Activated naive CD8-positive, alpha-beta T cell (primary cell): ENCODE measurements around the gene IGFBP6.
"Not testable (repeated sequence)": the region's sequence is repeated elsewhere in the genome, so short reads cannot be mapped to it uniquely, and the experiment has no call there.

Source experiments
- H3K27ac Mint-ChIP-seq: one replicate; pipeline ENCODE4 v1.8.0; 2021; ENCODE audit warnings: mixed read lengths
- H3K27me3 Mint-ChIP-seq: one replicate; pipeline ENCODE4 v1.8.0; 2021; ENCODE audit warnings: mixed read lengths
- H3K36me3 Mint-ChIP-seq: one replicate; pipeline ENCODE4 v1.8.0; 2021; ENCODE audit warnings: mixed read lengths
- H3K4me1 Mint-ChIP-seq: one replicate; pipeline ENCODE4 v1.8.0; 2021; ENCODE audit warnings: low read depth, mixed read lengths
- H3K4me3 Mint-ChIP-seq: one replicate; pipeline ENCODE4 v1.8.0; 2021; ENCODE audit warnings: mild to moderate bottlenecking, mixed read lengths
- H3K9me3 Mint-ChIP-seq: one replicate; pipeline ENCODE4 v1.8.0; 2021; ENCODE audit warnings: low read depth, mixed read lengths

Gene IGFBP6

GRCh38 chr12:53112431-53112830, 15.0 kb downstream of the IGFBP6 start:
- not testable (repeated sequence) for H3K9me3 Mint-ChIP-seq, H3K27me3 Mint-ChIP-seq, H3K4me1 Mint-ChIP-seq, H3K27ac Mint-ChIP-seq, H3K4me3 Mint-ChIP-seq, H3K36me3 Mint-ChIP-seq

- H3K4me1 Mint-ChIP-seq = no peaks in the 10 kb centered on the region
- no peak overlapping the region for H3K27ac Mint-ChIP-seq
- no peaks in the 10 kb centered on the region for H3K9me3 Mint-ChIP-seq
- no peaks in the 10 kb centered on the region for H3K36me3 Mint-ChIP-seq
- H3K27me3 Mint-ChIP-seq = no peaks in the 10 kb centered on the region
- no peak overlapping the region for H3K4me3 Mint-ChIP-seq
Observed at GRCh38 chr12:53113136-53113705, 15.8 kb downstream of the IGFBP6 start.

- Mint-ChIP-seq H3K4me3 (no peak overlapping the region), H3K27ac (no peak overlapping the region), H3K9me3 (no peaks in the 10 kb centered on the region), H3K4me1 (no peaks in the 10 kb centered on the region), H3K36me3 (no peaks in the 10 kb centered on the region), H3K27me3 (no peaks in the 10 kb centered on the region)
Observed at GRCh38 chr12:53113951-53114350, 16.5 kb downstream of the IGFBP6 start.

DNA sequence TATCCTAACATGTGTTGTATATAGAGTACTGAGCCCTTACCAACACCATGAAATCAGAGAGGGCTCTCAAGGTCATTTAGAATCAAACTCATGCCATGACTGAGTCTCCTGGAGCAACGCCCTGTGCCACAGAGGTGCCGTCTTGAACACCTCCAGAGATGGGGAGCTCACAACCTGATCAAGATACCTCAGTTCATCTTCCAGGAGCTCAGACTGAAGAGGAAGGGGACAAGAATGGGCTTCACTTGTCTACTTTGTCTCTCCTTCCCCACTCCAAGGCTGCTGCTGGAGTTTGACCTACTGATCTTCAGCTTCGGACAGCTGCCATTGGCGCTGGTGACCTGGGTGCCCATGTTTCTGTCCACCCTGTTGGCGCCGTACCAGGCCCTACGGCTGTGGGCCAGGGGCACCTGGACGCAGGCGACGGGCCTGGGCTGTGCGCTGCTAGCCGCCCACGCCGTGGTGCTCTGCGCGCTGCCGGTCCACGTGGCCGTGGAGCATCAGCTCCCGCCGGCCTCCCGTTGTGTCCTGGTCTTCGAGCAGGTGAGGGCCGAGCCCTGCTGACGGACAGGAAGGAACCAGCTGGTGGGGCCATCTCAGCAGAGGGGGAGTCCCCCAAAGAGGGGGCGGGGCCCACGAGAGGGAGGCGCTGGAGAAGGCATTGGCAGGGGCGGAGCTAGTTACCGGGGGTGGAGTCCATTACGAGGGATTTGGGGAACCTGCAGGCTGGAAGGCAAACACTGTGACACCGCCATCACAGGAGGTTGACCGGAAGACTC, 17.8 kb downstream of the IGFBP6 start:
- Mint-ChIP-seq H3K27ac (no peak overlapping the region), H3K9me3 (no peaks in the 10 kb centered on the region), H3K27me3 (no peaks in the 10 kb centered on the region), H3K4me3 (no peak overlapping the region), H3K36me3 (no peaks in the 10 kb centered on the region), H3K4me1 (no peaks in the 10 kb centered on the region)

DNA sequence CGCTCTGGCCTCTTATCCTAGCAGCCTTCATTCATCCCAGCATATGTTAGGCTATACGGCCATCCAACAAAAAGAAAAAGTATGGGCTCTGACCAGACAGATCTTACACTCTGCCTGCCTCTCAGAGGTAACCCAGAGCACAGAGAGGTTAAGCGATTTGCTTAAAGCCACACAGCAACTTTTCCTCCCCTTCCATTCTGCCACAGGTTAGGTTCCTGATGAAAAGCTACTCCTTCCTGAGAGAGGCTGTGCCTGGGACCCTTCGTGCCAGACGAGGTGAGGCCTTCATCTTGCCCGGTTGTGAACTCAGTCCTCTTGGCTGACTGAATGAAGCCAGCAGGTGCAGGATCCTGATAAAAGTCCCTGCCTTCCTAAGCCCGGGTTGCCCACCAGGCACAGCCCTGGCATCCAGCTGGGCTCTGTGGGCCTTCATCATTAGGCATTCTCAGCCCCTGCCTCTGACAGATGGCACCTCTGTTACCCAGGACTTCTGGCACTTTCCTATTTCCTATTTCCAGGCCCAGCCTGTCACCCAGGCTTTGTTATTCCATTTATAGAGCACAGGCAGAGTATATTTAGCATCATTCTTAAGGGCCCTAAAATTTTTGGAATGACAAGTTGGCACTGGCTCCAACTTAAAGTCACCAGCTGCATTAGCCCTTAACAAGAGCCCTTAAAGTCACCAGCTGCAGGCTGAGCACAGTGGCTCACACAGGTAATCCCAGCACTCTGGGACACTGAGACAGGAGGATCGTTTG, 18.6 kb downstream of the IGFBP6 start:
- Mint-ChIP-seq H3K4me3 (no peak overlapping the region), H3K9me3 (no peaks in the 10 kb centered on the region), H3K36me3 (no peaks in the 10 kb centered on the region), H3K4me1 (no peaks in the 10 kb centered on the region), H3K27ac (no peak overlapping the region), H3K27me3 (no peaks in the 10 kb centered on the region)

DNA sequence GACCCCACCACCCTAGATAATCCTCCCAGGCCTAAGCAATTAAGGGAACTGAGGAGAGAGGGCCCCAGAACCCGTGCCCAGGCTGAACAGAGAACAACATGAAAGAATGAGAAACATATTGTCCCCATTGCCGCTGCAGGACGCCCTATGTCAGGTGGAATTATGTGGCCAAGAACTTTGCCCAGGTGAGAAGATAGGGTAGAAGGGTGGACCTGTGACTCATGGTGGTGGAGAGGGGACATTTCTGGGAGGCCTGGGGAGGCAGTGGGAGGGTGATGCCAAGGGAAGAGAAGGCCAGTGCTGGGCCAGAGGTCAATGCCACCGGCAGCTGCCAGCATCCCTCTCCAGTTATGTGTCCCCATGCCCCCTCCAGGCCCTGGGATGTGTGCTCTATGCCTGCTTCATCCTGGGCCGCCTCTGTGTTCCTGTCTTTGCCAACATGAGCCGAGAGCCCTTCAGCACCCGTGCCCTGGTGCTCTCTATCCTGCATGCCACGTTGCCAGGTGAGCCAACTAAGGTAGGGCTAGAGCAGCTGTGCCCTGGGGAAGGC, 21.4 kb downstream of the IGFBP6 start:
- H3K27ac Mint-ChIP-seq = no peak overlapping the region
- no peak overlapping the region for H3K4me3 Mint-ChIP-seq
- H3K4me1 Mint-ChIP-seq = no peaks in the 10 kb centered on the region
- no peaks in the 10 kb centered on the region for H3K27me3 Mint-ChIP-seq
- no peaks in the 10 kb centered on the region for H3K36me3 Mint-ChIP-seq
- H3K9me3 Mint-ChIP-seq = no peaks in the 10 kb centered on the region

DNA sequence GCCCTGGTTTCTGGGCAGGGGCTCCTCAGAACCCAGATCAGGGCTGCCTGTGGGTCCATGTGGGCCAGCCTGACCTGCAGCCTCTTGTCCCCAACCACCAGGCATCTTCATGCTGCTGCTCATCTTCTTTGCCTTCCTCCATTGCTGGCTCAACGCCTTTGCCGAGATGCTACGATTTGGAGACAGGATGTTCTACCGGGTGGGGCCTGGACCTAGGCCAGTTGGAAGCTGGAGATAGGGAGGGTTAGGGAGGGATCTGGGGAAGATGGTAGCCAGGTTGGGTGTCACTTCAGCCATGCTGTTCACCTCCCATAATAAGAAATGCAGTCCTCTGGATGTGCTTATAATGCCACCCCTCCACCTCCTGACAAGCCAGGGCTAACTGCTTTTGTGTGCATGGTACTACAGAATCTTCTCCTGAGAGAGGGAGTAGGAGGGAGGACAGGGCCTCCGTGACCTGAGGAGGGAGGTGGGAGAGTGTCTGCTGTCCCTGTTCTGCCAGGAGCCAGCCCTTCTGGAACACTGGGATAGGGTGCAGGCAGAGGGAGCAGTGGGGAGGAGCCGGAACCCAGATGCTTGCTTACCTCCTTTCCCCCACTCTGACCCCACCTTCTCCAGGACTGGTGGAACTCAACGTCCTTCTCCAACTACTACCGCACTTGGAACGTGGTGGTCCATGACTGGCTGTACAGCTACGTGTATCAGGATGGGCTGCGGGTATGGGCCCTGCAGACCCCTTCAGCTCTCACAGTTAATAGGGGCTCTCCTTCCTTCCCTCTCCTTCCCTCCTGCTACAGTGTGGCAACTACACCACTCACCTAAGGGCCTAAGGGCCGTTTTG, 23.4 kb downstream of the IGFBP6 start:
- H3K4me1 Mint-ChIP-seq = no peaks in the 10 kb centered on the region
- H3K36me3 Mint-ChIP-seq = no peaks in the 10 kb centered on the region
- H3K4me3 Mint-ChIP-seq = no peak overlapping the region
- no peaks in the 10 kb centered on the region for H3K9me3 Mint-ChIP-seq
- H3K27ac Mint-ChIP-seq = no peak overlapping the region
- no peaks in the 10 kb centered on the region for H3K27me3 Mint-ChIP-seq

- no peaks in the 10 kb centered on the region for H3K9me3 Mint-ChIP-seq
- no peaks in the 10 kb centered on the region for H3K27me3 Mint-ChIP-seq
- H3K4me1 Mint-ChIP-seq = no peaks in the 10 kb centered on the region
- no peak overlapping the region for H3K27ac Mint-ChIP-seq
- no peak overlapping the region for H3K4me3 Mint-ChIP-seq
- H3K36me3 Mint-ChIP-seq = no peaks in the 10 kb centered on the region
Observed at GRCh38 chr12:53122961-53123468, 25.5 kb downstream of the IGFBP6 start.

- Mint-ChIP-seq H3K27me3 (no peaks in the 10 kb centered on the region), H3K36me3 (no peaks in the 10 kb centered on the region), H3K9me3 (no peaks in the 10 kb centered on the region), H3K4me3 (no peak overlapping the region), H3K4me1 (no peaks in the 10 kb centered on the region), H3K27ac (no peak overlapping the region)
Observed at GRCh38 chr12:53123578-53124351, 26.3 kb downstream of the IGFBP6 start.

DNA sequence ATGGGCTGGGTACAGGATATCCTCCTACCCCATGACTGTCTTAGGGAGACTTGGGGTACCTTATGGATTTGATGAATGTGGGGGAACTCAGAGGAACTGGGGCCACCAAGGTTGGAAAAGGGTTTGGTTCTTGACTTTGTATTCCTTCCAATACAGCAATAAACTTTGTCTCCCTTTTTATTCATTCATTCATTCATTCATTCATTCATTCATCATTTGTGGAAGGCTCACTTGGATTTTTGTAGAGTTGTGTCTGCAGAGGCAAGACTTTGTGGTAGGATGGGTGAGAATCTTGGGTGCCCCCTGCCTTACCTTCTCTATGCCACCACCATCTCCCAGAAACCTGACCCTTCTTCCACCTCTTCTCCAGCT, 26.9 kb downstream of the IGFBP6 start:
- no peak overlapping the region for H3K27ac Mint-ChIP-seq
- no peaks in the 10 kb centered on the region for H3K4me1 Mint-ChIP-seq

GRCh38 chr12:53127169-53127568, 29.7 kb downstream of the IGFBP6 start:
- no peak overlapping the region for H3K4me3 Mint-ChIP-seq
- H3K27ac Mint-ChIP-seq = no peak overlapping the region
- no peaks in the 10 kb centered on the region for H3K36me3 Mint-ChIP-seq
- H3K9me3 Mint-ChIP-seq = no peaks in the 10 kb centered on the region
- H3K27me3 Mint-ChIP-seq = no peaks in the 10 kb centered on the region
- H3K4me1 Mint-ChIP-seq = no peaks in the 10 kb centered on the region

More for the DNA sequence above, 26.9 kb downstream of the IGFBP6 start:
- Mint-ChIP-seq H3K4me3 (no peak overlapping the region), H3K9me3 (no peaks in the 10 kb centered on the region), H3K27me3 (no peaks in the 10 kb centered on the region), H3K36me3 (no peaks in the 10 kb centered on the region)

- Mint-ChIP-seq H3K4me1 (no peaks in the 10 kb centered on the region), H3K27ac (no peak overlapping the region), H3K27me3 (no peaks in the 10 kb centered on the region)
Observed at GRCh38 chr12:53128780-53129569, 31.5 kb downstream of the IGFBP6 start.

GRCh38 chr12:53131844-53132243, 34.4 kb downstream of the IGFBP6 start:
- no peak overlapping the region for H3K4me3 Mint-ChIP-seq
- no peak overlapping the region for H3K27ac Mint-ChIP-seq
- H3K27me3 Mint-ChIP-seq = no peaks in the 10 kb centered on the region
- no peaks in the 10 kb centered on the region for H3K36me3 Mint-ChIP-seq
- no peaks in the 10 kb centered on the region for H3K4me1 Mint-ChIP-seq
- no peaks in the 10 kb centered on the region for H3K9me3 Mint-ChIP-seq

More at GRCh38 chr12:53128780-53129569, 31.5 kb downstream of the IGFBP6 start:
- no peaks in the 10 kb centered on the region for H3K36me3 Mint-ChIP-seq
- H3K9me3 Mint-ChIP-seq = no peaks in the 10 kb centered on the region
- H3K4me3 Mint-ChIP-seq = no peak overlapping the region
